ENCODE data around the gene TARBP2.

DNA sequence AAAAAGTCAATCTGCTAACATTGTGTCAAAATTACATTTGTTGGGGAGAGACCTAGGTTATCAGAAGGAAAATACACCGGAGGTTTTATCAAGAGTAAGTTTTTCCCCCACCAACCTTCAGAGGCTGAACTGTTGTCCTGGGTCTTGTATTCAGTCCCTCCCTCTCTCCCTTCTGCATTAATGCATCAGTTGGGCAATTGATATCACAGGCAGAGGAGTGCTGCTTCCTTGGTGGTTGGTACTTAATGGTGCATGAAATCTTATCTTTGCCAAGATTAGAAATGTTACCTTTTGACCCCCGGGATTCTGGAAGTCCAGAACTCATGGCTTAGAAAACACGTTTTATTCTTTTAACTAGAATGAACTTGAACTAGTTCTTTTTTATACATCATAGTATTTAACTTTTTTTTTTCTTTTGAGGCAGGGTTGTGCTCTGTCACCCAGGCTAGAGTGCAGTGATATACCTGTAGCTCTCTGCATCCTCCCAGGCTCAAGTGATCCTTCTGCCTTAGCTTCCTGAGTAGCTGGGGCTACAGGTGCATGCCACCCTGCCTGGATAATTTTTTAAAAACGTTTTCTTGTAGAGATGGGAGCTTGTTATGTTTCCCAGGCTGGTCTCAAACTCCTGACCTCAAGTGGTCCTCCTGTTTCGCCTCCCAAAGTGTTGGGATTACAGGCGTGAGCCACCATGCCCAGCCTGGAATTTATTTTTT, 44.3 kb upstream of the TARBP2 start:
- TF ChIP-seq CTCF (IDR thresholded peaks at IDR 0.05) = no peak
- no peak for TF ChIP-seq EP300 (IDR thresholded peaks at IDR 0.05)
- no peak for TF ChIP-seq POLR2A (IDR thresholded peaks at IDR 0.05)
